ENCODE measurements around the gene GDF11.

DNA sequence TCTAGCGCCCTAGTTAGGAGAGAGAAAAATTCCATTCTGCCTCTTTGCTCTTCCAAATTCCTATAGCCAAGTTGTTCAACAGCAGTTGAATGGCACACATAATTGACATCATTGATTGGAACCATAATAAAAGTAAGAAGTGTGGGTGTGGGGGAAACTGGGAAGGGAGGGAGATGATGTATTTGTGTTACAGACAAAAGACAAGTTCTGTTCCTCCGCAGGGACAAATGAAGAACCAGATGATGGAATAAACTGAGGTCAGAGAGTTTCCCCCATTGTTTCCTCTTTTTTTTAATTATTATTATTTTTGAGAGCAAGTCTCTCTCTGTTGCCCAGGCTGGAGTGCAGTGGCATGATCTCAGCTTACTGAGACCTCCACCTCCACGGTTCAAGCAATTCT lies 34.9 kb downstream of the GDF11 start:
- TF ChIP-seq, protein P1, sequence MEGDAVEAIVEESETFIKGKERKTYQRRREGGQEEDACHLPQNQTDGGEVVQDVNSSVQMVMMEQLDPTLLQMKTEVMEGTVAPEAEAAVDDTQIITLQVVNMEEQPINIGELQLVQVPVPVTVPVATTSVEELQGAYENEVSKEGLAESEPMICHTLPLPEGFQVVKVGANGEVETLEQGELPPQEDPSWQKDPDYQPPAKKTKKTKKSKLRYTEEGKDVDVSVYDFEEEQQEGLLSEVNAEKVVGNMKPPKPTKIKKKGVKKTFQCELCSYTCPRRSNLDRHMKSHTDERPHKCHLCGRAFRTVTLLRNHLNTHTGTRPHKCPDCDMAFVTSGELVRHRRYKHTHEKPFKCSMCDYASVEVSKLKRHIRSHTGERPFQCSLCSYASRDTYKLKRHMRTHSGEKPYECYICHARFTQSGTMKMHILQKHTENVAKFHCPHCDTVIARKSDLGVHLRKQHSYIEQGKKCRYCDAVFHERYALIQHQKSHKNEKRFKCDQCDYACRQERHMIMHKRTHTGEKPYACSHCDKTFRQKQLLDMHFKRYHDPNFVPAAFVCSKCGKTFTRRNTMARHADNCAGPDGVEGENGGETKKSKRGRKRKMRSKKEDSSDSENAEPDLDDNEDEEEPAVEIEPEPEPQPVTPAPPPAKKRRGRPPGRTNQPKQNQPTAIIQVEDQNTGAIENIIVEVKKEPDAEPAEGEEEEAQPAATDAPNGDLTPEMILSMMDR (IDR thresholded peaks at IDR 0.05; ENCODE audit: insufficient read depth, low read length, poor library complexity, severe bottlenecking), result no peak
- no peak for TF ChIP-seq EZH2phosphoT487 (conservative IDR thresholded peaks at IDR 0.05; ENCODE audit: low read length)

All from SU-DHL-6 (cell line).